HG03354 (cell line): ENCODE data around the gene GALNTL6.

Experiments used
- ATAC-seq: cut with Tn5 transposase; IDR thresholded peaks from one replicate; pipeline ENCODE4 v1.9.1; 2021; ENCODE audit warnings: mild to moderate bottlenecking; ENCODE audit not compliant: unreplicated experiment, poor library complexity, severe bottlenecking

GALNTL6 gene

DNA sequence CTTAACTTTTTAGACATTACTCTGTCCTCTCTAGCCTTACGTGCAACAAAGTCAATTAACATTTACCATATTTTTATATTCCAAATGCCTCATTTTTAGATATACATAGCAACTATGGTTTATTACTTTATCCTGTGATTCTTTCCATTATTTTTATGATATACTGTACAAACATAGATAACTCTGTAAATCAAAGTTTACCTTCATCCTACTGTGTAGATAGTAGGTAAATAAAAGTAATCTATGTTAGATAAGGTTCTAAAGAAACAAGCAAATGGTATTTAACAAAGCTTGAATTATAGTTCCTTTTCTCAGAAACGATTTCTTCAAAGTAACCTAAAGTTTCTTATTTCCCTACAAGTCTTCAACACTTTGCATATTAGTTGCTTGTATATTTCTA is 350.0 kb downstream of the GALNTL6 start:
- ATAC-seq = no peak

DNA sequence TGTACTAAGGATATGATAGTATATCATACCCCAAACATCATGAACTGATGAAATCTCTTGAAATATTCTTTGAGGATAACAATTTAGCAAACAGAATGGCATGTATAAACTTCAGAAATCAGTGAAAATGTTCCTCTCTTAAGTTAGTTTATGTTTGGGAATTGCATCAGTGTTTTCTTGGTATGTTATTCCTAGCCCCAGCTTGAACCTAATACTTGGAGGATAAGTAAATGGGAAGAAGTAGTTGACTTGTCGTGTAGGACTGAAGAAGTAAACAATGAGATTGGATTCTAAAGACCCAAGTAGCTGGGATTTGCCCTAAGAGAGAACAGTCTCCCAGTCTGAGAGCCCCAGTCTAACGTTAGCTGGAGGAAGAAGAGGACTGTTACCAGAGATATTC is 355.7 kb downstream of the GALNTL6 start:
- no peak for ATAC-seq

DNA sequence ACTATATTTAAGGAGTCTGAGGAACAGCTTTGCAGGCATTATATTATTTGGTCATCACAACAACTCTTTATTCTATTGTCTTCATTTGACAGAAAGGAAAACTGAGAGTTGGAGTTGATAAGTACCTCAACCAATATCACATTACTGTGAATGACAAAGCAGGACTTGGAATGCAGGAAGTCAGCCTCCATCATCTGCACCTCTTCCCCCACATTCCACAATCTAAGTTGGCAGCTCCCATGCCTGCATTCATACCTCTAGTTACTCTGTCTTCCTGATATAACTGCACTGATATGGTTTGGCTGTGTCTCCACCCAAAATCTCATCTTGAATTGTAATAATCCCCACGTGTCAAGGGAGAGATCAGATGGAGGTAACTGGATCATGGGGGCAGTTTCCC is 356.7 kb downstream of the GALNTL6 start:
- ATAC-seq = no peak

DNA sequence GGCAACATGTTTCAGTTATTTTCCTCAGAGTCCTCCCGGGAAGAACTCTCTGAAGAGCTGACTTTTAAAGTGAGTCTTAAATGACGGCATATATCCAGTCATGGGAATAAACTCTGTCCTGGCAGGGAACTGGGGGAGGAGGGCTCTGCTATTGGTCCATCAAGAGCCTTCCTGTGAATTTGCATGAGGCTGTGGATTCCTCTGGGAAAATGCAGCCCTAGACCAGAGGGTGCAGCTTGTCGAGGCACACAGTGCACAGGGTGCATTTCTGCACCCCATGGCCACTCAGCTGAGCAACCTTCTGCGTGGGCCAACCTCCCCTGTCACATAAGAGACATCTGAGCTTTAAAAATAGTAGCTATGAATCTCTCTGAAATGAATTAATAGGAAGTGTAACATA is 360.0 kb downstream of the GALNTL6 start:
- no peak for ATAC-seq

DNA sequence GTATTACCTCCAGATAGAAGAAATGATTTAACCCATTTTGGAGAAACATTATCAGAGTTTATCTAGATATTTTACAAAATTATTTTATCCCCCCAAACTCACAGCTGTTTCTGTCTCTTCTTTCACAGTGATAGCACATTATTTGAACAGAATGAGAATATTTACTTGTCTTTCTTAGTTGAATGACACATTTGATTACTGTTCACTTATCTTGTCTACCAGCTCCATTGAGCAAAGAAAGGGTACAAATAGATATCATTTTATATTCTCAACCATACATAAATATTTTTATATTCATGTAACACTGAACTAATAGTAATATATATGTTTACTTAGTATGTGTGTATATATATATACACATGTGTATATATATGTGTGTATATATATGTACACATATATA is 364.2 kb downstream of the GALNTL6 start:
- no peak for ATAC-seq

DNA sequence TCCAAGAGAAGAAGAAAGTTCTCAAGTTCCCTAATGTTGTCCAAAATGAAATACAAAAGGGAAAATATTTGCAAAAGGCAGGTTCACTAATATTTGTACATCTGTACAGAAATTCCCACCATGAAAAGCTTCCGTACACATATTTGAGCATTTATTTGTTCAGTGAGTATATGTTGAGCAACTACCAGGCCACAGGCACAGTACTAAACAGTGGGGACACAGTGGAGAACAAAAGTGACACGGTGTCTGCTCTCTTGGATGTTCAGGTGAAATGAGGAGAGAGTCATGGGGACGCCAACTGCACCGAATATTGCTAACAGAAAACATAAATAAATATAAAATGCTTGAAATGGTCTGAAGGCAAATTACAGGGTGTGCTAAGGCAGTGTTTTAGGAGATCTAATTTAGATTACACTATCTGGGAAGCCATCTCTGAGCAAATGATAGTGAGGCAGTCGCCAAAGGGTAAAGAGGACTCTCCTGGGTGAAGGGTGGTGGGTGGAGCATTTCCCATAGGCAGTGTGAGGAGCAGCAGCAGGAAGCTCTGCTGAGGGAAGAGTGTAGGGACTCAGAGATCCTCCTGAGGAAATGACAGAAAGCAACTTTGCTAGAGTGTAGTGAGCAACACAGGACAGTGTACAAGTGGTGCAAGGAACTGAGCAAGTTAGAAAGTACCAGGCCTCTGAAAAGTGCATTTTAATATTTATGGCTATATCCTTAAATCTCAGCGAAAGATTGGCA is 375.2 kb downstream of the GALNTL6 start:
- no peak for ATAC-seq

DNA sequence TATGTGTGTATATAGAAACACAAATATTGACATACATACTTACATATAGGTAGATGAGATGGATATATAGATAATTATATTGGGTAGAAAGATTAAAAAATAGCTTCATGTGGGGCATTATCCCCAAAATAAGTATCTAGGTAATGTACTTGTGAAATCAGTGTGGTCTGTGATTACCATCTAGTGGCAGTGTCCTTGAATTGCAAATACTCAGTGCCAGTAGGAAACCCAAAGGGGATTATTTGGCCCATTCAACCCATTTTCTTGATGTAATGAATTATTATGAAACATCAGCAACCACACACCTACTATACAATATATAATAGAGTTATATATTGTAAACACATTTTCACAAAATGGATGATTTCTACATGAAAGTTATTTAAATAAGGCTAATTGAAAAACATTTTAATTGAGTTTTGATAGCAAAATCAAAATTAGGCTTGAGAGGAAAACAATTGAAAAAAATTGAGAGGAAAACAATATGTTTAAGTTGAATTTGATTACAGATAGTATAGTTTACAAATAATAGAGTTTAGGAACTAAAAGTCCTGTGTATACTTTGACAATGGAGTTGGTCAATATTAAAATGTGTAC is 389.4 kb downstream of the GALNTL6 start:
- ATAC-seq = no peak

DNA sequence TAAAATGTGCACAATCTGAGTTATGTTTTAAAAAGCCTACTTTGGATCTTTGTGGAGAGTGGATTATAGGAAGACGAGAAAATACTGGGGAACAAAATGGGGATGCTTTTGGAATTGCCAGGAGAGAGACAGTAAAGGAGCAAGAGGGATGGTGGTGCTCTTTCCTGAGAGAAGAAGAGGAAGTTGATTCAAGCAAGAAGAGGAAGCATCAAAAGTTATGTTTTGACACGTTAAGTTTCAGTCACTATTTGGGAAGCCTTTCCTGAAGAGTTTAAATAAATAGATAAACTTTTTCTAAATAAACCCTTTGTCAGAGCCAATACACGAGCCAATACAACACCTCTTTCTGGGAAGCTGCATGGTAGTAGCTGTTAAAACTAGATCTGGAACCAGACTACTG is 394.1 kb downstream of the GALNTL6 start:
- no peak for ATAC-seq

DNA sequence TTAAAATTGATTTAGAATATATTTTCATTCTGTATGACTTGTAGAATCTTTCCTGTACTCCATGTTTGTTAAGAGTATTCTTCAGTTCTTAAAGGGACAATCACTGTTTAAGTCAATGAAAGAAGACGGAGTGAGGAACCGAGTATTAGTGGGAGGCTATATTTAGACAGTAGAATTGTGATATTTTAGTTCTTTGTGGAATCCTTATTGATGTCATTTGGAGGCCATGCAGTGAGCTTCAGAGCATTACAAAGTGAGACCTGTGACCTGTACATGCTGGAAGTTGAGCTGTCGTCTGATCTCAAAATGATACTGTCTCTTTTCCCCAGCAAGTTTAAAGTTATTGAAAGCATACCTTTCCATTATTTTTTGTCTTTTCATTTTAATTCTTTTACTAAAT is 394.7 kb downstream of the GALNTL6 start:
- ATAC-seq = no peak

DNA sequence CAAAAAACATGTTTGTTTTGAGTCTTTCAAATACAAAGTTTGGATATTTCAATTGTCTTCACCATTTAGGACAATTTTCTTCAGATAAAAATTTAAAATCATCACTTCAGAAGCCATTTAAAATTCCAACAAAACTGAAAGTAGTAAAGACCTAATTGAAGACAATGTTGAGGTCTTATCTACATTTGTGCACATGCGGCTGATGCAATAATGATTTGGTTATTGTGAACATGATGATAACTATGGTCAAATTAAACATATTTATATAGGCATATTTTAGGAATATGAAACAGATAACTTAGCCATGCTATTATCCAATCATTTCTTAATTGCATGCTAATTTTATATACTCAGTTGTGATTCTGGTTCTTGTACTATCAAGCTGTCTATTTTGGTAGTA is 407.5 kb downstream of the GALNTL6 start:
- no peak for ATAC-seq

DNA sequence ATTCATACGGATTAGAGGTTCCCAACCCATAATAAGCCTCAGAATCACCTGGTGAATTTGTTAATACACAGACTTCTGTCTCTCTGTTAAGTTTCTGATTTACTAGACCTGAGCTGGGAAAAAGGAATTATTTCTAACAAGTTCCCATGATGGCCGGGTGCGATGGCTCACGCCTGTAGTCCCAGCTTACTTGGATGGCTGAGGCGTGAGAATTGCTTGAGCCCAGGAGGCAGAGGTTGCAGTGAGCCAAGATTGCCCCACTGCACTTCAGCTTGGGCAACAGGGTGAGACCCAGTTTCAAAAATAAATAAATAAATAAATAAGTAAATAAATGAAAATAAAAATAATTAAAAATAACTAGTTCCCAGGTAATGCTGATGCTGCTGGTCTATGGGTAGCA is 412.3 kb downstream of the GALNTL6 start:
- no peak for ATAC-seq

DNA sequence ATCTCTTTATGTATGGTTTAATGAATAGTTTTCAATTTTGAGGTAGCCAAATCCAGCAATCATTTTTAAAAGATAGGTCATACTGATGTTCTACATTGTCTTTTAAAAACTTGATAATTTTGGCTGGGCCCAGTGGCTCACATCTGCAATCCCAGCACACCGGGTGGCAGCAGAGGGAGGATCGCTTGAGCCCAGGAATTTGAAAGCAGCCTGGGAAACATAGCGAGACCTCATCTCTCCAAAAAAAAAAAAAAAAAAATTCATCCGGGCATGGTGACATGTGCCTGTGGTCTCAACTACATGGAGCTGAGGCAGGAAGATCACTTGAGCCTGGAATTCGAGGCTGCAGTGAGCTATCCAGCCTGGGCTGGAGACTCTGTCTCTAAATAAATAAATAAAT is 419.8 kb downstream of the GALNTL6 start:
- no peak for ATAC-seq

DNA sequence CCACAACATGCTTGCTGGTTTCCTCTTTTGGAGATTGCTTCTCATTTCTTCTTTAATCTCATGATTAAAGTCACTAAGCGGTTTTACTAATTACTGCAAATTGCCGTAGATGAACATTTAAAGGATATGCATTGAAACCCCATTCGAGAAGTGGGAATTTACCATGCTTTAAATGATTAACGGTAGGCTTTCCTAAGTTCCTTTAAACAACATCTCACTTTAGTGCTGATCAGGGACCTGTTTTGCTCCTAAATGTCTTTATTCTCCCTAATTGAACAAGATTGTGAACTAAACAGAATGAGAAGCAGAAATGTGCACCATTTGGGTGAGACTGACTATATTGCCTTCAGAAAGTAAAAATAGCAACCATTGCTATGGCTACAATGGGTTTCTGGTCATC is 430.3 kb downstream of the GALNTL6 start:
- ATAC-seq = no peak

DNA sequence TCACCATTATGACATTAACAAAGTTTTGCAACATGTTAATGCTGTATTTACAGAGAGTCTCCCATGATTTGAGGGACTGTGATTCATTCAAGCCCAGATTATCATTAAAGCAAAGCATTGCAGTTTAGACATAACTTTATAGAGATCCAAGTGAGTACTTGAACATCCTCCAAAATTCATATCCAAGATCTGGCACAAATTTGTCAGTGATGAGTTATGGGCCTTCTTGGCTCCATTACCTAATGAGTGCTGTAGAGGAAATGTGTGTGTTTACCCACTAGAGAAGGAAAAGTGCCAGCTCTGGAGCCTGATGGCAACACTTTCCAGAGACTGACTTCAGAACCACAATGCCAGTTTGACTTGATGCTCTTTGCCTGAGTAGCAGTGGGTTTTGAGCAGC is 432.3 kb downstream of the GALNTL6 start:
- ATAC-seq = no peak

DNA sequence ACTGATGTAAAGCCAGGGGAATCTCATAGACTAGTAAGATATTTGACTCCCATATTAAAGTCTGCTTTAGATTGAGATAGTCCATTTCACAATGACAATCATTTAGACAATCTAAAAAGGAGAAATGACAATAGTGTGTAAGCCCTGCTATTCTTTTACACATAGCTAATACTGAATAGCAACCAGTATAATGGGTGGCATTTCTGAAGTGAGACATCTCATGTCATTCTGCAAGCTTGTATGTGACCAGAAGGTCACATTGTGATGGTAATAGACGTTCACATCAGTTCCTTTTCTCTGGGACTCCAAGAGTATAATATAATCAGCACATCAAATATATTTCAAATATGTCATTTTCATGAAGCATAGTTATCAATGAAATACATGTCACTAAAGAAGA is 440.2 kb downstream of the GALNTL6 start:
- no peak for ATAC-seq

DNA sequence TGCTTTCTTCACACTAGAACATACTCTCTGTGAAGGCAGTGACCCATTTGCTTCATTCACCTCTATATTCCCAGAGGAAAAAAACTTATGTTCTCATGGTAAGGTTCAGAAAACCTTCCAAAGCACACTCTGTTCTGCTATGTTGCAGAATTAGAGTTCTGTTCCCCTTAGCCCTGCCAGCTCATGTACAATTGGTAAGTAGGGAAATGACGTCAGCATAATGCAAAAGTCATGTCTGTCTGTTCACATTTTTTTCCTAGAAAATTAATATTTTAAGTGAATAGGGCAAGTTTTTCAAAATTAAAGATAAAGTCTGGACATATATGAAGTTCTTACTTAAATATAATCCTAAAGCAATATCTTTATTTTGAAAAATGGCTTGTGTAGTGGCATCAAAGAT is 443.6 kb downstream of the GALNTL6 start:
- no peak for ATAC-seq

DNA sequence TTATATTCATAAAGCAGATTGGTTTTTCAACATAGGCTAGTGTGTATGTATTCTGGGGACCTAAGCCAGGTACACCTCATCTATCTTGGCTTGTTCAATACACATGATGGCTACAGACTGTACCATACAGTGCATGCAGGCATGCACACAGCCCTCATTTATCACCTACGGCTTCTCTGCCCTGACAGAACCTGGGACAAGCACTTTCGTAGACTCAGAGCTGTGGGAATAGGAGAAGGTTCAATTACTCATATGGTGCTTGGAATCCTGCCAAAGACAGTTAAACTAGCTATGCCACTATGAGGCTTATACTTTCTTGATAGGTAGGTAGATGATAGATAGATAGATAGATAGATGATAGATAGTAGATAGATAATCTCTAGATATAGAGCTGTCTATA is 457.2 kb downstream of the GALNTL6 start:
- no peak for ATAC-seq

DNA sequence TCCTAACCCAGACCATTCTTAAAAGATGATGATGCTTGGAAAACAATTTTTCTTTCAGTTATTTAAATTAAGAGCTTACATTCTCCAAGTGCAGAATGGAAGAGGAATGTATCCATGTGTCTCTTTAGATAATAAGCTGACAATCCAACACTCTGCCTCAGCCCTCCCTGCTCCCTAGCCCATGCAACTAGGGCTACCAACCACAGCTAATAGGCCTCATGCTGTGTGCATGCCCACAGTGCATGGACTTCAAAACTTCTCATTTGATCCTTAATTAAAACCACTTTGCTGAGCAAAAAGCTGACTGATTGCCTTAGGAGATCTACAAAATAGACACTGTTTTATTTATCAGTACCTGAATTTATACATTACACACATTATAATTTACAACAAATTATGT is 473.9 kb downstream of the GALNTL6 start:
- ATAC-seq = no peak

DNA sequence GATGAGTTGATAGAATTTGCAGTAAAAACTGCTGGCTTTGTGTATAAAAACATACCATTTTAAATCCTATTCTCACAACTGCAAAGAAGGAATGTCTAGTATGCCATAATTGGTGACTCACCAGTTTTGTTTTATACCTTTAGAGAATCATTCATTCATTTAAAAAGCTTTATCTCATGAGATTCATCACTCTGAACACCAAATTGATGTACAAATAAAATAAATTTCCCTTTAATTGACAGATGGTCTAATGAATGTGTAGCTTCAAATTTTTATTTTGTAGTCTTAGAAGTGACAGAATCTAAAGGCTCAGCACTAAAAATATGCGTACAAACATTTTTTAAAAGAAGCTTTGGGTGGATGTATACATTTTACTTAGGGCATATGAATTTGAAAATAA is 492.5 kb downstream of the GALNTL6 start:
- no peak for ATAC-seq

DNA sequence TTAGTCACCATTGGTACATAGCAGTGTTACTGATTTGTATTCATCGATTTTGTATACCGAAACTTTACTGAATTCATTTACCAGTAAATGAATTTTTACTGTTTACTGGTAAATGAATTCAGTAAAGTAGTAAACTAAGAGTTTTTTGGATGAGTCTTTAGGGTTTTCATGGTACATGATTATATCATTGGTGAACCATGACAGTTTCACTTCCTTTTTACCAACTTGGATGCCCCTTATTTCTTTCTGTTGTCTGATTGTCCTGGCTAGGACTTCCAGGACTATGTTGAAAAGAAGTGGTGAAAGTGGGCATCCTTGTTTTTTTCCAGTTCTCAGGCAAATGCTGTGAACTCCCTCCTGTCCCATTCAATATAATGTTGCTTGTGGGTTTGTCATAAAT is 494.9 kb downstream of the GALNTL6 start:
- ATAC-seq = peak; percentile 55

DNA sequence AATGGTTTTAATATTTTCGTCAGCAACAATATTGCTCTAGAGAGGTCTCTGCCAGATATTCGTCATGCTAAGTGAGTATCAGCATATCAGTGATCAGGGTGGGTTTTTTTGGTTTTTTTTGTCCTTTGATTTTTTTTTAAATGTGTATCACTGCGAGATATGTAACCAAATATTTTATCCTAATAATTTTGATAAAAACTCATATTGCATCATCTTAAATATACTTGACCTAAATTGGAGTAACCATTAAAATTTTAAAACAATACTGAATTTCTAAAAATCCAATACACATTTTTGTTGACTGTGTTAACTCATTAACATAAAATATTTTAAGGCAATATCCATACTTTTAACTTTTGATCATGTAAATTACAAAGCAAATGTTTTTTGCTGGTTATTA is 498.5 kb downstream of the GALNTL6 start:
- ATAC-seq = no peak

DNA sequence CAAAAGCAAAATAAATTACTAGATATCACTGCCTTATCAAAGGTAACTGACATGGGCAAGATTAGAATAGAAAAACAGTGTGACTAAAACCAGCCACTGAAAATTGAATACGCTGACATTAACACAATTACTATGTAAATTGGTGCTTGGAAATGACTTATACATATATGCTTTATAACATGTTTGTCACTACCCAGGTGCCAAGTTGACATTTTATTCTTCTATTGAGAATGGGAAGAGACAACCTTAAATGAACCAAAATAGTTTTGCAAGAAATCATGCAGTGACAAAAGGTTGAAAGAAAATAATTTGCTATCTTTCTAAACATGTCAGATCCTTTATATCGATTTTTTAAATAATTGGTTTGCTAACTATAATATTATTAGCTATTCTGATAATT is 510.1 kb downstream of the GALNTL6 start:
- no peak for ATAC-seq
